MM.1S (cell line): ENCODE measurements around the gene NOTUM.

Experiments used
- DNase-seq: peaks from one replicate; pipeline ENCODE4 v3.0.0-alpha.2; 2015
- H2AFZ ChIP-seq: fragments of 300-600 bp; sonication (generic); 2 replicates; pipeline ENCODE4 v1.6.0; 2016; ENCODE audit warnings: antibody characterized with exemption, low read length
- H3F3A ChIP-seq: fragments of 300-600 bp; sonication (generic); 2 replicates; pipeline ENCODE4 v1.6.1; 2016; ENCODE audit warnings: mild to moderate bottlenecking, antibody characterized with exemption, low read length, moderate library complexity, mixed read lengths; ENCODE audit not compliant: insufficient read depth
- H3K27ac ChIP-seq: fragments of 300-600 bp; sonication (generic); 2 replicates; pipeline ENCODE4 v1.5.1; 2016; ENCODE audit warnings: mild to moderate bottlenecking, low read length
- H3K27me3 ChIP-seq: fragments of 300-600 bp; sonication (generic); replicated peaks from 2 replicates; pipeline ENCODE4 v1.6.0; 2016; ENCODE audit warnings: low read length; ENCODE audit not compliant: insufficient read depth
- H3K36me3 ChIP-seq: fragments of 300-600 bp; sonication (generic); replicated peaks from 2 replicates; pipeline ENCODE4 v1.6.1; 2016; ENCODE audit warnings: mild to moderate bottlenecking, low read length, mixed read lengths; ENCODE audit not compliant: insufficient read depth
- H3K4me1 ChIP-seq: fragments of 300-600 bp; sonication (generic); 2 replicates; pipeline ENCODE4 v1.6.1; 2016; ENCODE audit warnings: low read length, mixed read lengths
- H3K4me2 ChIP-seq: fragments of 300-600 bp; sonication (generic); 2 replicates; pipeline ENCODE4 v1.6.0; 2016; ENCODE audit warnings: low read depth, low read length
- H3K4me3 ChIP-seq: fragments of 300-600 bp; sonication (generic); 2 replicates; pipeline ENCODE4 v1.5.1; 2016; ENCODE audit warnings: low read length, mixed read lengths
- H3K79me2 ChIP-seq: fragments of 300-600 bp; sonication (generic); 2 replicates; pipeline ENCODE4 v1.6.1; 2016; ENCODE audit warnings: mixed run types, low read length, mixed read lengths
- H3K9ac ChIP-seq: fragments of 300-600 bp; sonication (generic); 2 replicates; pipeline ENCODE4 v1.6.1; 2016; ENCODE audit warnings: low read length, mixed read lengths
- H3K9me2 ChIP-seq: fragments of 300-600 bp; sonication (generic); replicated peaks from 2 replicates; pipeline ENCODE4 v1.6.1; 2016; ENCODE audit warnings: mild to moderate bottlenecking, low read length, mixed read lengths; ENCODE audit not compliant: insufficient read depth
- H3K9me3 ChIP-seq: fragments of 300-600 bp; sonication (generic); replicated peaks from 2 replicates; pipeline ENCODE4 v1.6.1; 2016; ENCODE audit warnings: mild to moderate bottlenecking, low read length, mixed read lengths; ENCODE audit not compliant: insufficient read depth
- H4K20me1 ChIP-seq: fragments of 300-600 bp; sonication (generic); 2 replicates; pipeline ENCODE4 v1.6.1; 2016; ENCODE audit warnings: mild to moderate bottlenecking, low read length, moderate library complexity, mixed read lengths; ENCODE audit not compliant: insufficient read depth
- EZH2 ChIP-seq: fragments of 300-600 bp; sonication (generic); optimal IDR thresholded peaks from 2 replicates; pipeline ENCODE3; 2017; ENCODE audit warnings: low read depth, mild to moderate bottlenecking, antibody characterized with exemption, low read length, mixed read lengths
- EZH2phosphoT487 ChIP-seq: fragments of 300-600 bp; sonication (generic); IDR thresholded peaks from 2 replicates; pipeline ENCODE4 v1.6.1; 2018; ENCODE audit warnings: antibody characterized with exemption, low read length
- TF ChIP-seq, protein P1 (sequence below): fragments of 300-600 bp; sonication (generic); IDR thresholded peaks from 2 replicates; pipeline ENCODE4 v1.5.1; 2016; ENCODE audit warnings: antibody characterized with exemption, low read length, mixed read lengths

Gene NOTUM

DNA sequence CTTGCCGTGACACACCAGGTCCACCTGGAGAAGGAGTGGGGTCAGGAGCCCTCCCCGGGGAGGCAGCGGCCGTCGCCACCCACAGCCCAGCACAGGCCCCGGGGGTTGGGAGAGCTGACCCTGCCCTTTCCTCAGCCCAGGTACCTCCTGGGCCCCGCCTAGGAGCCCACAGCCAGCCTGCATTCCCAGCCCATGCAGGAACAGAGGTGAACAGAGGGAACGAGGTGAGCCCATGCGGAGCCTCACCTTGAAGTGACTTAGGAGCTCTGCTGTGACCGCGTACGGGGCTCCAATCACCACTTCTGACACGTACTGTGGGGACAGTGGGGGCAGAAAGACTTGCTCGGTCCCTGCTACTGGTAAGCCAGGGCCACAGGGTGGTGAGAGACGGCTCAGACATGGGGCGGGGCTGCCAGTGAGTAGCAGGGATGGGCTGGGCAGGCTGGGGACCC is 55.5 kb downstream of the NOTUM start:
- no peak for DNase-seq
- no peak overlapping the region for H3K9ac ChIP-seq
- H3K9me3 ChIP-seq: no peaks in the 10 kb centered on the region
- no peaks in the 10 kb centered on the region for H3K9me2 ChIP-seq
- peaks cover 7% of the 10 kb centered on the region for H3K4me1 ChIP-seq
- H3K27ac ChIP-seq: no peak overlapping the region
- no peaks in the 10 kb centered on the region; the same call in 1 of the 2 replicates for H3K27me3 ChIP-seq
- no peak overlapping the region for H3K4me3 ChIP-seq
- no peak overlapping the region for H2AFZ ChIP-seq
- H3K36me3 ChIP-seq: no peaks in the 10 kb centered on the region
- H4K20me1 ChIP-seq: no peaks in the 10 kb centered on the region
- no peak overlapping the region for H3K4me2 ChIP-seq
- H3K79me2 ChIP-seq: peaks cover 14% of the 10 kb centered on the region
- H3F3A ChIP-seq: no peaks in the 10 kb centered on the region; the same call in 1 of the 2 replicates
- TF ChIP-seq, protein P1, sequence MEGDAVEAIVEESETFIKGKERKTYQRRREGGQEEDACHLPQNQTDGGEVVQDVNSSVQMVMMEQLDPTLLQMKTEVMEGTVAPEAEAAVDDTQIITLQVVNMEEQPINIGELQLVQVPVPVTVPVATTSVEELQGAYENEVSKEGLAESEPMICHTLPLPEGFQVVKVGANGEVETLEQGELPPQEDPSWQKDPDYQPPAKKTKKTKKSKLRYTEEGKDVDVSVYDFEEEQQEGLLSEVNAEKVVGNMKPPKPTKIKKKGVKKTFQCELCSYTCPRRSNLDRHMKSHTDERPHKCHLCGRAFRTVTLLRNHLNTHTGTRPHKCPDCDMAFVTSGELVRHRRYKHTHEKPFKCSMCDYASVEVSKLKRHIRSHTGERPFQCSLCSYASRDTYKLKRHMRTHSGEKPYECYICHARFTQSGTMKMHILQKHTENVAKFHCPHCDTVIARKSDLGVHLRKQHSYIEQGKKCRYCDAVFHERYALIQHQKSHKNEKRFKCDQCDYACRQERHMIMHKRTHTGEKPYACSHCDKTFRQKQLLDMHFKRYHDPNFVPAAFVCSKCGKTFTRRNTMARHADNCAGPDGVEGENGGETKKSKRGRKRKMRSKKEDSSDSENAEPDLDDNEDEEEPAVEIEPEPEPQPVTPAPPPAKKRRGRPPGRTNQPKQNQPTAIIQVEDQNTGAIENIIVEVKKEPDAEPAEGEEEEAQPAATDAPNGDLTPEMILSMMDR: no peak
- TF ChIP-seq EZH2phosphoT487: no peak
- TF ChIP-seq EZH2: no peak

- TF ChIP-seq EZH2phosphoT487 (no peak), EZH2 (no peak)
- TF ChIP-seq, protein P1: no peak
- no peak overlapping the region for H3K9ac ChIP-seq
- H3K9me2 ChIP-seq: no peaks in the 10 kb centered on the region
- H3K27me3 ChIP-seq: no peaks in the 10 kb centered on the region; the same call in 1 of the 2 replicates
- H3K27ac ChIP-seq: no peak overlapping the region
- H3K79me2 ChIP-seq: peaks cover 8% of the 10 kb centered on the region; the same call in 1 of the 2 replicates
- DNase-seq: no peak
- H3K4me2 ChIP-seq: no peak overlapping the region
- no peaks in the 10 kb centered on the region for H3K36me3 ChIP-seq
- H3K9me3 ChIP-seq: no peaks in the 10 kb centered on the region
- H2AFZ ChIP-seq: no peak overlapping the region
- H4K20me1 ChIP-seq: no peaks in the 10 kb centered on the region
- H3F3A ChIP-seq: no peaks in the 10 kb centered on the region
- no peak overlapping the region for H3K4me3 ChIP-seq
- H3K4me1 ChIP-seq: peaks cover under 1% of the 10 kb centered on the region; the same call in 1 of the 2 replicates
These were observed 56.2 kb downstream of the NOTUM start for GRCh38 chr17:81904600-81905423.

DNA sequence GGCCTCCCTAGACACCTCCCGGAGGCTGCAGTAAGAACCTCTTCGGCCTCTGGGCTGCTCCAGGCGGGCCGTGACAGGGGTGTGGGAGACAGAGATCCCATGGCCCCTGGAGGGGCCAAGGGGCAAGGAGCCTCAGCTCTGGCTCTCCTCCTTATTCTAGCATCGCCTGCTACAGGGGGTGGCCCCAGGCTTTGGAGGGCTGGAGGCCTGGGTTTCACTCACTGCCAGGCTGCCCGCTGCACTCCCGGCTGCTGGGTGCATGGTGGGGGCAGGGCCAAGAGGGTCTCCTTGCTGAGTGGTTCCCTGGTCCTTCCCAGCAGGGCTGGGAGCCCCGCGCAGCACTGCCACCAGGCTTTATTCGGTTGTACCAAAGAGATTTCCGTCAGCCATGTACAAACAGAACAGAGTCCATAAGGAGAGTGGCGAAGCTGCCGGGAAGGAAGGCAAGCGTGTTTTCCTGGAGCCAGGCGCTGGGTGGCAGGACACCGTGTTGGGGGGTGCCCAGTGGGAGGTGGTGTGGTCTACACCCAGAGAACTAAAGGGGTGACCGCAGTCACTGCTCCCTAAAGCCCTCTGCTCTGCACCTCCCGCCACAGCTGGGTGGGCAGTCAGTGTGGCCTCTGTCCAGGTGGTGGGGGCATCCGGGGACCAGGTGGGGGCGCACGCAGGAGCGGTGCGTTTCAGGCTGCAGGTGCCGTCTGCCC is 56.9 kb downstream of the NOTUM start:
- TF ChIP-seq, protein P1: no peak
- TF ChIP-seq EZH2 (no peak), EZH2phosphoT487 (no peak)
- Histone ChIP-seq H3K4me3 (no peak overlapping the region), H3K36me3 (no peaks in the 10 kb centered on the region), H3K27ac (no peak overlapping the region), H3F3A (no peaks in the 10 kb centered on the region), H3K27me3 (no peaks in the 10 kb centered on the region; the same call in 1 of the 2 replicates), H3K4me2 (no peak overlapping the region), H3K9me2 (no peaks in the 10 kb centered on the region), H3K9me3 (no peaks in the 10 kb centered on the region), H2AFZ (no peak overlapping the region), H3K9ac (no peak overlapping the region), H4K20me1 (no peaks in the 10 kb centered on the region), H3K79me2 (0 out of 2 replicates have a peak, but pooled peaks cover under 1% of the 10 kb centered on the region), H3K4me1 (no peaks in the 10 kb centered on the region)
- DNase-seq: no peak
